ENCODE data around the gene CYTH3.

DNA sequence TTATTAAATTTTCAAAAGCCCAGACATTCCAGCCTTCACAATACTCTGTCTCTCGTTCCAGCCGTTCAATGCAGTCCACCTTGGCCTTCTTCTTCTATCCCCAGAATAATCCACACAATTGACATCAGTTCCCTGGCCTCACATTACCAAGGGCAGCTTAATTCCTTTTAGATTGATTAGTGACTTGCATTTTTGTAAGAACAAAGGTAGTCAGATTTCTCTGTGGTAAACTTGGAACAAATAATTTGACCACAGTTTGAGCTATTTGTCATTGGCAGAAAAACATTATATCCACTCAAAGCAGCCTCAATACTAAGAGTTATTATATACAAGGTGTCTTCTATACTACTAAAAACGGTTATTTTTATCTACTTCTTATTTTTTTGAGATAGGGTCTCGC lies 5.1 kb upstream of the CYTH3 start:
- TF ChIP-seq NR2C2 (CRISPR knock-in tag; IDR thresholded peaks at IDR 0.05; ENCODE audit: borderline replicate concordance) = no peak
- TF ChIP-seq JUNB (CRISPR knock-in tag; IDR thresholded peaks at IDR 0.05; ENCODE audit: borderline replicate concordance) = no peak
- TF ChIP-seq, protein P1, sequence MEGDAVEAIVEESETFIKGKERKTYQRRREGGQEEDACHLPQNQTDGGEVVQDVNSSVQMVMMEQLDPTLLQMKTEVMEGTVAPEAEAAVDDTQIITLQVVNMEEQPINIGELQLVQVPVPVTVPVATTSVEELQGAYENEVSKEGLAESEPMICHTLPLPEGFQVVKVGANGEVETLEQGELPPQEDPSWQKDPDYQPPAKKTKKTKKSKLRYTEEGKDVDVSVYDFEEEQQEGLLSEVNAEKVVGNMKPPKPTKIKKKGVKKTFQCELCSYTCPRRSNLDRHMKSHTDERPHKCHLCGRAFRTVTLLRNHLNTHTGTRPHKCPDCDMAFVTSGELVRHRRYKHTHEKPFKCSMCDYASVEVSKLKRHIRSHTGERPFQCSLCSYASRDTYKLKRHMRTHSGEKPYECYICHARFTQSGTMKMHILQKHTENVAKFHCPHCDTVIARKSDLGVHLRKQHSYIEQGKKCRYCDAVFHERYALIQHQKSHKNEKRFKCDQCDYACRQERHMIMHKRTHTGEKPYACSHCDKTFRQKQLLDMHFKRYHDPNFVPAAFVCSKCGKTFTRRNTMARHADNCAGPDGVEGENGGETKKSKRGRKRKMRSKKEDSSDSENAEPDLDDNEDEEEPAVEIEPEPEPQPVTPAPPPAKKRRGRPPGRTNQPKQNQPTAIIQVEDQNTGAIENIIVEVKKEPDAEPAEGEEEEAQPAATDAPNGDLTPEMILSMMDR (CRISPR knock-in tag; IDR thresholded peaks at IDR 0.05) = no peak
- no peak for TF ChIP-seq HNF4G (IDR thresholded peaks at IDR 0.05; ENCODE audit: borderline replicate concordance, low read depth, low read length)
- TF ChIP-seq HNF4G (CRISPR knock-in tag; IDR thresholded peaks at IDR 0.05; ENCODE audit: borderline replicate concordance, low read depth) = no peak
- TF ChIP-seq, protein P2, sequence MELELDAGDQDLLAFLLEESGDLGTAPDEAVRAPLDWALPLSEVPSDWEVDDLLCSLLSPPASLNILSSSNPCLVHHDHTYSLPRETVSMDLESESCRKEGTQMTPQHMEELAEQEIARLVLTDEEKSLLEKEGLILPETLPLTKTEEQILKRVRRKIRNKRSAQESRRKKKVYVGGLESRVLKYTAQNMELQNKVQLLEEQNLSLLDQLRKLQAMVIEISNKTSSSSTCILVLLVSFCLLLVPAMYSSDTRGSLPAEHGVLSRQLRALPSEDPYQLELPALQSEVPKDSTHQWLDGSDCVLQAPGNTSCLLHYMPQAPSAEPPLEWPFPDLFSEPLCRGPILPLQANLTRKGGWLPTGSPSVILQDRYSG (CRISPR knock-in tag; IDR thresholded peaks at IDR 0.05) = no peak
- no peak for TF ChIP-seq ZBTB7B (CRISPR knock-in tag; IDR thresholded peaks at IDR 0.05)
- TF ChIP-seq ATAD3A (CRISPR knock-in tag; IDR thresholded peaks at IDR 0.05) = no peak
- TF ChIP-seq ZNF121 (CRISPR knock-in tag; IDR thresholded peaks at IDR 0.05) = no peak
- no peak for TF ChIP-seq MYC (CRISPR knock-in tag; IDR thresholded peaks at IDR 0.05; ENCODE audit: borderline replicate concordance)
- TF ChIP-seq POLR2A (IDR thresholded peaks at IDR 0.05; ENCODE audit: insufficient read depth in 1 of 2, low read depth in 2 of 2, low read length in 2 of 2) = no peak
- TF ChIP-seq, protein P3, sequence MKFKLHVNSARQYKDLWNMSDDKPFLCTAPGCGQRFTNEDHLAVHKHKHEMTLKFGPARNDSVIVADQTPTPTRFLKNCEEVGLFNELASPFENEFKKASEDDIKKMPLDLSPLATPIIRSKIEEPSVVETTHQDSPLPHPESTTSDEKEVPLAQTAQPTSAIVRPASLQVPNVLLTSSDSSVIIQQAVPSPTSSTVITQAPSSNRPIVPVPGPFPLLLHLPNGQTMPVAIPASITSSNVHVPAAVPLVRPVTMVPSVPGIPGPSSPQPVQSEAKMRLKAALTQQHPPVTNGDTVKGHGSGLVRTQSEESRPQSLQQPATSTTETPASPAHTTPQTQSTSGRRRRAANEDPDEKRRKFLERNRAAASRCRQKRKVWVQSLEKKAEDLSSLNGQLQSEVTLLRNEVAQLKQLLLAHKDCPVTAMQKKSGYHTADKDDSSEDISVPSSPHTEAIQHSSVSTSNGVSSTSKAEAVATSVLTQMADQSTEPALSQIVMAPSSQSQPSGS (CRISPR knock-in tag; IDR thresholded peaks at IDR 0.05) = no peak
- TF ChIP-seq, protein P4, sequence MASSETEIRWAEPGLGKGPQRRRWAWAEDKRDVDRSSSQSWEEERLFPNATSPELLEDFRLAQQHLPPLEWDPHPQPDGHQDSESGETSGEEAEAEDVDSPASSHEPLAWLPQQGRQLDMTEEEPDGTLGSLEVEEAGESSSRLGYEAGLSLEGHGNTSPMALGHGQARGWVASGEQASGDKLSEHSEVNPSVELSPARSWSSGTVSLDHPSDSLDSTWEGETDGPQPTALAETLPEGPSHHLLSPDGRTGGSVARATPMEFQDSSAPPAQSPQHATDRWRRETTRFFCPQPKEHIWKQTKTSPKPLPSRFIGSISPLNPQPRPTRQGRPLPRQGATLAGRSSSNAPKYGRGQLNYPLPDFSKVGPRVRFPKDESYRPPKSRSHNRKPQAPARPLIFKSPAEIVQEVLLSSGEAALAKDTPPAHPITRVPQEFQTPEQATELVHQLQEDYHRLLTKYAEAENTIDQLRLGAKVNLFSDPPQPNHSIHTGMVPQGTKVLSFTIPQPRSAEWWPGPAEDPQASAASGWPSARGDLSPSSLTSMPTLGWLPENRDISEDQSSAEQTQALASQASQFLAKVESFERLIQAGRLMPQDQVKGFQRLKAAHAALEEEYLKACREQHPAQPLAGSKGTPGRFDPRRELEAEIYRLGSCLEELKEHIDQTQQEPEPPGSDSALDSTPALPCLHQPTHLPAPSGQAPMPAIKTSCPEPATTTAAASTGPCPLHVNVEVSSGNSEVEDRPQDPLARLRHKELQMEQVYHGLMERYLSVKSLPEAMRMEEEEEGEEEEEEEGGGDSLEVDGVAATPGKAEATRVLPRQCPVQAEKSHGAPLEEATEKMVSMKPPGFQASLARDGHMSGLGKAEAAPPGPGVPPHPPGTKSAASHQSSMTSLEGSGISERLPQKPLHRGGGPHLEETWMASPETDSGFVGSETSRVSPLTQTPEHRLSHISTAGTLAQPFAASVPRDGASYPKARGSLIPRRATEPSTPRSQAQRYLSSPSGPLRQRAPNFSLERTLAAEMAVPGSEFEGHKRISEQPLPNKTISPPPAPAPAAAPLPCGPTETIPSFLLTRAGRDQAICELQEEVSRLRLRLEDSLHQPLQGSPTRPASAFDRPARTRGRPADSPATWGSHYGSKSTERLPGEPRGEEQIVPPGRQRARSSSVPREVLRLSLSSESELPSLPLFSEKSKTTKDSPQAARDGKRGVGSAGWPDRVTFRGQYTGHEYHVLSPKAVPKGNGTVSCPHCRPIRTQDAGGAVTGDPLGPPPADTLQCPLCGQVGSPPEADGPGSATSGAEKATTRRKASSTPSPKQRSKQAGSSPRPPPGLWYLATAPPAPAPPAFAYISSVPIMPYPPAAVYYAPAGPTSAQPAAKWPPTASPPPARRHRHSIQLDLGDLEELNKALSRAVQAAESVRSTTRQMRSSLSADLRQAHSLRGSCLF (CRISPR knock-in tag; IDR thresholded peaks at IDR 0.05; ENCODE audit: borderline replicate concordance) = no peak
